Spleen (tissue), 7 donors: Measurements from ENCODE around the gene RIMKLA.

Source experiments
- POLR2A ChIP-seq, 3 donors: fragments of 450-650 bp; IDR thresholded peaks; one replicate each; pipeline ENCODE4 v1.5.1; 2017; ENCODE audit warnings: antibody characterized with exemption in 3 of 3, mild to moderate bottlenecking in 1 of 3
- POLR2AphosphoS5 ChIP-seq, 3 donors: sonication (generic); formaldehyde crosslinking; IDR thresholded peaks; one replicate each; pipeline ENCODE4 v1.5.1; 2017; ENCODE audit warnings: antibody characterized with exemption in 3 of 3
- TF ChIP-seq, protein P1 (sequence below), 11 experiments: fragments of 200-600 bp in 7 of 11; fragments of 450-650 bp in 4 of 11; sonication (generic) in 4 of 11; IDR thresholded peaks in 8 of 11; conservative IDR thresholded peaks in 3 of 11; 1 replicate in 7 of 11; 2 replicates in 4 of 11; pipeline versions ENCODE4 v1.4.0 to v1.8.0; 2016 to 2021; ENCODE audit warnings: antibody characterized with exemption in 11 of 11, inconsistent platforms in 4 of 11, mild to moderate bottlenecking in 1 of 11
- donor health status: DM: no; HTN: no; CAD: no; lungs with moderate emphysema.
- donor health status: DM: no; HTN: no; CAD: no.
- donor health status: DM: no; HTN: no; CAD: no.

DNA sequence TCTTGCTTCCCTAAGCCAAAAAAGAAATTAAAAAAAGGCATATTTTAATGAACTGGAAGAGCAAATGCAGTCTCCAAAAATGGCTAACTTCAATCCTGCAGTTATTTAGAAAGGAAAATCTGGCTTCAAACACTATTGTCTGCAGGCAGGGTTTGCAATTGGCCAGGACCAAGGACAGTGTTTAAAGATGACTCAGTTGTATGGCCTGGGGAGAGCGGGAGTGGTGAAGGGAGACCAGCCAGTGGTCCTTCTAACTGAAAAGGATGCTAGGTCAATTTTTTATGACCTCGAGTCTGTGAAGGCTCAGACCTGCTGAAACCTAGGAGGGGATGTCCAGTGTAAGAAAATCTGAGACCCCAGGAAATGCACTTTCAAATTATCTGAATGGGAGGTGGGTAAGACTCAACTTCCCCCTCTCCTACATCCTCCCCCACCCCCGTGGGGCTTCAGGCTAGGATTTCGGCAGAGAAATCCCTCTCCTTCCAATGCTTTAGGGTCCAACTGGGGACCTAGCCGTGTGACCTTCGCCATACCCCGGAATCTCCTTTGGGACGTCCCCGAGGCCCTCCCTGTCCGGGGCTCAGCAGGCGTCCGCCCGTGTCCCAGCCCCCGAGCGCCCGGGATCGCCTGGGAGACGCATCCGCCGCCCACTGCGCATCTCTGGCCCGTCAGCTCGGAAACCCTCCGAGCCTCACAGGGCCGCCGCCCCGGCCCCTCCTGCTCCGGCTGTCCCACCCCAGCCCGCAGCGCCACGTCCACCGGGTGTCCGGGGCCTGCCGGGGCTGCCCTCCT, 602 bp upstream of the RIMKLA start:
- TF ChIP-seq, protein P1, sequence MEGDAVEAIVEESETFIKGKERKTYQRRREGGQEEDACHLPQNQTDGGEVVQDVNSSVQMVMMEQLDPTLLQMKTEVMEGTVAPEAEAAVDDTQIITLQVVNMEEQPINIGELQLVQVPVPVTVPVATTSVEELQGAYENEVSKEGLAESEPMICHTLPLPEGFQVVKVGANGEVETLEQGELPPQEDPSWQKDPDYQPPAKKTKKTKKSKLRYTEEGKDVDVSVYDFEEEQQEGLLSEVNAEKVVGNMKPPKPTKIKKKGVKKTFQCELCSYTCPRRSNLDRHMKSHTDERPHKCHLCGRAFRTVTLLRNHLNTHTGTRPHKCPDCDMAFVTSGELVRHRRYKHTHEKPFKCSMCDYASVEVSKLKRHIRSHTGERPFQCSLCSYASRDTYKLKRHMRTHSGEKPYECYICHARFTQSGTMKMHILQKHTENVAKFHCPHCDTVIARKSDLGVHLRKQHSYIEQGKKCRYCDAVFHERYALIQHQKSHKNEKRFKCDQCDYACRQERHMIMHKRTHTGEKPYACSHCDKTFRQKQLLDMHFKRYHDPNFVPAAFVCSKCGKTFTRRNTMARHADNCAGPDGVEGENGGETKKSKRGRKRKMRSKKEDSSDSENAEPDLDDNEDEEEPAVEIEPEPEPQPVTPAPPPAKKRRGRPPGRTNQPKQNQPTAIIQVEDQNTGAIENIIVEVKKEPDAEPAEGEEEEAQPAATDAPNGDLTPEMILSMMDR (IDR thresholded peaks at IDR 0.05 in 8 of 11, conservative IDR thresholded peaks at IDR 0.05 in 3 of 11) = no peak
- TF ChIP-seq POLR2AphosphoS5 (IDR thresholded peaks at IDR 0.05) (no peak), POLR2A (IDR thresholded peaks at IDR 0.05) (no peak)
